OCI-LY7 (cell line): ENCODE measurements around the gene SEZ6. TPM values are rescaled to one million over a fixed set of nuclear protein-coding genes. Genes with fewer than 3 reads are reported as not detected.

Source experiments
- BruUV-seq: library from RNA; stranded (reverse); fragments of 400-500 nt; replicated peaks from 2 replicates; lab custom pipeline; 2021; lab: Mats Ljungman, UMichigan
- CTCF ChIA-PET: fragments of 300-600 bp; sonication (Branson Sonifier 250); formaldehyde crosslinking; loops from one replicate; lab custom pipeline; 2022; ENCODE audit warnings: antibody characterized with exemption; ENCODE audit not compliant: unreplicated experiment; lab: Charles Lee
- POLR2A ChIA-PET: fragments of 300-600 bp; sonication (Branson Sonifier 250); formaldehyde crosslinking; loops from one replicate; lab custom pipeline; 2022; ENCODE audit warnings: antibody characterized with exemption; lab: Charles Lee
- DNase-seq: peaks from one replicate; pipeline ENCODE4 v3.0.0-alpha.2; 2015; ENCODE audit warnings: low spot score
- H2AFZ ChIP-seq: fragments of 200-600 bp; sonication (generic), shearing (Covaris generic); 2 replicates; pipeline ENCODE4 v1.6.1; 2014; ENCODE audit warnings: mild to moderate bottlenecking, antibody characterized with exemption, low read length, moderate library complexity
- H3K27ac ChIP-seq: fragments of 200-600 bp; sonication (generic); 2 replicates; pipeline ENCODE4 v1.5.1; 2014; ENCODE audit warnings: mixed run types, low read depth, mild to moderate bottlenecking, moderate library complexity, low read length, inconsistent platforms; ENCODE audit not compliant: poor library complexity, severe bottlenecking
- H3K36me3 ChIP-seq: fragments of 200-600 bp; sonication (generic); 2 replicates; pipeline ENCODE4 v1.6.1; 2014; ENCODE audit warnings: mild to moderate bottlenecking, antibody characterized with exemption, low read length, moderate library complexity, mixed read lengths; ENCODE audit not compliant: insufficient read depth
- H3K4me1 ChIP-seq: fragments of 200-600 bp; sonication (generic); 2 replicates; pipeline ENCODE4 v1.5.1; 2014; ENCODE audit warnings: mild to moderate bottlenecking, low read length; ENCODE audit not compliant: insufficient read depth, poor library complexity, severe bottlenecking
- H3K4me2 ChIP-seq: fragments of 200-600 bp; sonication (generic); 2 replicates; pipeline ENCODE4 v1.6.1; 2014; ENCODE audit warnings: mild to moderate bottlenecking, low read length
- H3K4me3 ChIP-seq: fragments of 200-600 bp; sonication (generic); 2 replicates; pipeline ENCODE4 v1.5.1; 2014; ENCODE audit warnings: mild to moderate bottlenecking, low read depth, low read length; ENCODE audit not compliant: poor library complexity, severe bottlenecking
- H3K79me2 ChIP-seq: fragments of 200-600 bp; sonication (generic); 2 replicates; pipeline ENCODE4 v1.6.1; 2016; ENCODE audit warnings: low read depth, mild to moderate bottlenecking, low read length, moderate library complexity, mixed read lengths; ENCODE audit not compliant: insufficient read depth
- H3K9me2 ChIP-seq: fragments of 200-600 bp; sonication (generic); 2 replicates; pipeline ENCODE4 v1.6.1; 2016; ENCODE audit warnings: mild to moderate bottlenecking, low read length, mixed read lengths; ENCODE audit not compliant: insufficient read depth
- H3K9me3 ChIP-seq: fragments of 200-600 bp; sonication (generic); 2 replicates; pipeline ENCODE4 v1.6.1; 2014; ENCODE audit warnings: mild to moderate bottlenecking, mixed run types, low read length, mixed read lengths
- H4K20me1 ChIP-seq: fragments of 200-600 bp; sonication (generic); 2 replicates; pipeline ENCODE4 v1.6.1; 2014; ENCODE audit warnings: mild to moderate bottlenecking, antibody characterized with exemption, low read length, moderate library complexity, mixed read lengths; ENCODE audit not compliant: insufficient read depth
- EZH2phosphoT487 ChIP-seq: fragments of 200-600 bp; sonication (generic); IDR thresholded peaks from 2 replicates; pipeline ENCODE4 v1.6.1; 2018; ENCODE audit warnings: low read depth, borderline replicate concordance, mild to moderate bottlenecking, mixed run types, antibody characterized with exemption, low read length, moderate library complexity, mixed read lengths
- intact Hi-C: fragments of 100-400 bp; cut with micrococcal nuclease; formaldehyde crosslinking; loops from one replicate; pipeline ENCODE4 v1.10.0; 2022; ENCODE audit not compliant: unreplicated experiment
- total RNA-seq, 2 experiments: library from RNA; depleted of rRNA in 1 of 2; stranded (reverse); fragments of >200 nt in 1 of 2; shearing (Covaris generic) in 1 of 2; gene quantifications; 2 replicates each; pipeline ENCODE4 v1.2.3, GENCODE V29; 2014 to 2022
- TF ChIP-seq, protein P1 (sequence below): fragments of 200-600 bp; sonication (generic); conservative IDR thresholded peaks from 2 replicates; pipeline ENCODE4 v1.5.1; 2014; ENCODE audit warnings: mild to moderate bottlenecking, antibody characterized with exemption, low read length, moderate library complexity, mixed read lengths

The SEZ6 gene
- total RNA-seq, 2 experiments from 2014 or later = not detected

DNA sequence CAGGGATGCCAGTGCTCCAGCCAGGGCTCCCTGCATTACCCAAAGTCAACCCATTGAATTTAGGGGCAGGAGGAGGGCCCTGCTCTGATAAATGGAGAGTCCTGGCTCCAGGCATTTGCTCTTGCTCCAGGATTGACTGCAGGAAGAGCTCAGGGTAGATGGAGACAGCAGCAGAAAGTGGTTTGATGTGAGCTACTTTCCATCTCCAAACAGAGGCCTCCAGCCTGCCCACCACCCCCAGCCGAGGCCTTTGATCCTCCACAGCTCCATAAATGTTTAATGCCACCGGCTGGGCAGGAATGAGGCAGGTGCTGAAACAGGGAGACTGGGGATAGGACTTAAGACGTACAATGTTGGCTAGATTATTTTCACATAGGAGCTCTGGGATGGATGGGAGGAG is 4.3 kb upstream of the SEZ6 start:
- intact Hi-C loops = no loop called here
- DNase-seq = no peak
- Histone ChIP-seq H3K4me1 (no peaks in the 10 kb centered on the region), H3K9me3 (no peaks in the 10 kb centered on the region), H3K4me2 (no peak overlapping the region), H3K36me3 (no peaks in the 10 kb centered on the region), H2AFZ (no peak overlapping the region), H3K4me3 (no peak overlapping the region), H3K27ac (no peak overlapping the region), H4K20me1 (no peaks in the 10 kb centered on the region), H3K79me2 (no peaks in the 10 kb centered on the region), H3K9me2 (no peaks in the 10 kb centered on the region)
- no TSS peak for BruUV-seq
- CTCF ChIA-PET = interaction anchor here (0.6 kb wide), 1 partner anchor 1743 kb away, joined by 3 read pairs; no protein-coding TSS in a partner anchor
- no peak for TF ChIP-seq EZH2phosphoT487
- TF ChIP-seq, protein P1, sequence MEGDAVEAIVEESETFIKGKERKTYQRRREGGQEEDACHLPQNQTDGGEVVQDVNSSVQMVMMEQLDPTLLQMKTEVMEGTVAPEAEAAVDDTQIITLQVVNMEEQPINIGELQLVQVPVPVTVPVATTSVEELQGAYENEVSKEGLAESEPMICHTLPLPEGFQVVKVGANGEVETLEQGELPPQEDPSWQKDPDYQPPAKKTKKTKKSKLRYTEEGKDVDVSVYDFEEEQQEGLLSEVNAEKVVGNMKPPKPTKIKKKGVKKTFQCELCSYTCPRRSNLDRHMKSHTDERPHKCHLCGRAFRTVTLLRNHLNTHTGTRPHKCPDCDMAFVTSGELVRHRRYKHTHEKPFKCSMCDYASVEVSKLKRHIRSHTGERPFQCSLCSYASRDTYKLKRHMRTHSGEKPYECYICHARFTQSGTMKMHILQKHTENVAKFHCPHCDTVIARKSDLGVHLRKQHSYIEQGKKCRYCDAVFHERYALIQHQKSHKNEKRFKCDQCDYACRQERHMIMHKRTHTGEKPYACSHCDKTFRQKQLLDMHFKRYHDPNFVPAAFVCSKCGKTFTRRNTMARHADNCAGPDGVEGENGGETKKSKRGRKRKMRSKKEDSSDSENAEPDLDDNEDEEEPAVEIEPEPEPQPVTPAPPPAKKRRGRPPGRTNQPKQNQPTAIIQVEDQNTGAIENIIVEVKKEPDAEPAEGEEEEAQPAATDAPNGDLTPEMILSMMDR = no peak
- POLR2A ChIA-PET = interaction anchor here (0.6 to 2.0 kb wide), 3 partner anchors 9 to 184 kb away, joined by 3 to 6 read pairs (median 4); no protein-coding TSS in a partner anchor

DNA sequence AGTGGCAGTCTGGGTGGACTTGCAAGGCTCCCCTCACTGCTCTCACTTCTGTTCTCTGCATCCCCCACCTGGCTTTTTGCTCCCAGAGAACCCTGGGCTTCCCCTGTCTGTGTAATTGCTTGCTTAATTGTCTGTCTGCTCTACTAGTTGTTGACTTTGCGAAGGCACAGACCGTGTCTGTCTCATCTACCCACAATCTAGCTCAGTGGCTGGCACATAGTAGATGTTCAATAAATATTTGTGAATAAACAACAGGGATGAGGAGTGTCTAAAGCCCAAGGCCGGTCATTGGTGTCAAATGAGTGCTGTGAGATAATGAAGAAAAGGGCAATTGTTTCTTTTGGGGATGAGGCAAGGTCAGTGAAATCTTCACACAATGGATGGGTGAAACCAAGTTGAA is 2.8 kb upstream of the SEZ6 start:
- Histone ChIP-seq H3K36me3 (no peaks in the 10 kb centered on the region), H3K4me2 (no peak overlapping the region), H3K79me2 (no peaks in the 10 kb centered on the region), H3K4me3 (no peak overlapping the region), H4K20me1 (no peaks in the 10 kb centered on the region), H2AFZ (no peak overlapping the region), H3K9me3 (no peaks in the 10 kb centered on the region), H3K27ac (no peak overlapping the region), H3K4me1 (no peaks in the 10 kb centered on the region), H3K9me2 (no peaks in the 10 kb centered on the region)
- no TSS peak for BruUV-seq
- DNase-seq = no peak
- TF ChIP-seq EZH2phosphoT487 = no peak
- TF ChIP-seq, protein P1 = no peak
- intact Hi-C loops = no loop called here
- ChIA-PET CTCF (no interaction called here), POLR2A (interaction anchor here (2.0 kb wide), 1 partner anchor 11 kb away, joined by 6 read pairs; no protein-coding TSS in a partner anchor)

DNA sequence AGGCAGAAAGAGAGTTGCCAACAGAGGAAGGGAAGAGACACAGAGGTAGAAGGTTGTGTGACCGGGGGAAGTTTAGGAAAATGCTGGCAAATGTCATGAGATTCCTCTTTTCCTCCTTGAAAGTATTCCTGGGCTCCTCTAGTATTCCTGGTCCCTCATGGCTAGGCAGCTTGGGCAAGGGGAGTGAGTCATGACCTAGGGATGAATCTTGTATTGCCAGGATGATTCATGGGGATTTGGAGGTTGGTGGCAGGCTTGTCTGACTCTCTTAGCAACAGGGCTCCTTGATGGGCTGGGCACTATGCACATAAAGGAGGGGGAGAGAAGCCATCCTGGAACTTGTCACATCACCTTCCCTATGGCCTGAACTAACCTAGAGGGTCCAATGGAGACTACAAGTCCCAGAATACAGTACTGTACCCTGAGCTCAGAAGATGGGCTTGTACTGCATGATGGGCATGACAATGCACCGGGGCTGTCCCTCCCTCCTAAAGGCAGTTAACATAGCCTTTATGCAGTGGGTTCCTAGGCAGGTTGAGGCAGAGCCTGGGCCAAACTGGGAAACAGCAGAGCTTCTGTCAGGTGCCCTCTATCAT is 2.1 kb upstream of the SEZ6 start:
- no peaks in the 10 kb centered on the region for H3K9me3 ChIP-seq
- H3K27ac ChIP-seq = no peak overlapping the region
- no peaks in the 10 kb centered on the region for H3K79me2 ChIP-seq
- no peak for DNase-seq
- no peaks in the 10 kb centered on the region for H3K36me3 ChIP-seq
- H3K4me3 ChIP-seq = no peak overlapping the region
- intact Hi-C loops = no loop called here
- no peaks in the 10 kb centered on the region for H4K20me1 ChIP-seq
- no peak overlapping the region for H3K4me2 ChIP-seq
- H3K9me2 ChIP-seq = no peaks in the 10 kb centered on the region
- CTCF ChIA-PET = interaction anchor here (1.1 kb wide), 1 partner anchor 109 kb away, joined by 3 read pairs; no protein-coding TSS in a partner anchor
- no peak for TF ChIP-seq EZH2phosphoT487
- TF ChIP-seq, protein P1 = no peak
- no peaks in the 10 kb centered on the region for H3K4me1 ChIP-seq
- BruUV-seq = no TSS peak
- H2AFZ ChIP-seq = no peak overlapping the region
- POLR2A ChIA-PET = no interaction called here
